Skeletal muscle cell (primary cell): ENCODE data around the gene PIP5KL1.

Source experiments
- DNase-seq: peaks from one replicate; pipeline ENCODE4 v3.0.0-alpha.2; 2010; ENCODE audit warnings: low read depth
- H3K4me3 ChIP-seq: 2 replicates; pipeline ENCODE4 v1.5.1; 2011; ENCODE audit warnings: low read depth, mild to moderate bottlenecking, control low read depth, low read length, moderate library complexity

PIP5KL1 gene

DNA sequence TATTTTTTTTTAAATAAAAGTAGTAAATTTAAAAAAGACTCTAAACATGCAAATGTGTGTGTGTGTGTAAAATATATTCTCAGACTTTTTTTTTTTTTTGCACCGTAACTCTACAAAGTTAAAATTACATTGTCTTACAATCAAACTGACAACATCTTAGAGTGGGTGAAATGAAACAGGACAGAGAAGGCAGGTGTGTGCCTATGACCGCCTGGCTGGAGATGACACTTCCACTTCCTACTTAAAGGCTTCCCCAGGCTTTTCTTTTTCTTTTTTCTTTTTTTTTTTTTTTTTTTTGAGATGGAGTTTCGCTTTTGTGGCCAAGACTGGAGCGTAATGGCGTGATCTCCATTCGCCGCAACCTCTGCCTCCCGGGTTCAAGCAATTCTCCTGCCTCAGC, 50.4 kb downstream of the PIP5KL1 start:
- no peak overlapping the region for H3K4me3 ChIP-seq
- no peak for DNase-seq

DNA sequence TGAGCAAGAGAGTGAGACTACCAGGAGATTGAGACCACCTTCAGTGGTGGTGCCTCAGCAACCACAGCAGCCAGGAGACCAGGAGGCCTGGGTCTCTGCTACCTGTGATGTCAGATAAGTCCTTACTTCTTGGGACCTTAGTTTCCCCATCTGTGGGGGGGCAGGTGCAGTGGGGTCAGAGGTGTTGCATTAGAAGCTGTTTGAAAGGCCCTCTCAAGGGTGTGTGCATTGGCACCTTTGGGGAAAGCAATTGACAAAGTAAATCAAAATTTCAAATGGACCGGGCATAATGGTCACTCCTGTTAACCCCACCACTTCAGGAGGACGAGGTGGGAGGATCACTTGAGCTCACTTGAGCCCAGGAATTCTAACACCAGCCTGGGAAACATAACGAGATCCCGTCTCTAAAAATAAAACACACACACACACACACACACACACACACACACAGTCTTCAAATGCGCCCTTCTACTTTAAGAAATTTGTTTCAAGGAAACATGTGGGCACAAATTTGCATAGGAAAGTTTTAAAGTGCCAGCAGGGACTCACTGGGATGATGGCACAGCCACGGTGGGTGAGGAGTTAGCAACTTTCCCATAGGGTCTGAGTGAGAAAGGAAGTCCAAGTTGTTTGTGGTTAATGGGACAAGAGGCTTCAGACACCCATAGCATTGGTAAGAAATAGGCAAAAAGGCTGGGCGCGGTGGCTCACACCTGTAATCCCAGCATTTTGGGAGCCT, 51.8 kb downstream of the PIP5KL1 start:
- DNase-seq, result no peak
- H3K4me3 ChIP-seq, result no peak overlapping the region

DNA sequence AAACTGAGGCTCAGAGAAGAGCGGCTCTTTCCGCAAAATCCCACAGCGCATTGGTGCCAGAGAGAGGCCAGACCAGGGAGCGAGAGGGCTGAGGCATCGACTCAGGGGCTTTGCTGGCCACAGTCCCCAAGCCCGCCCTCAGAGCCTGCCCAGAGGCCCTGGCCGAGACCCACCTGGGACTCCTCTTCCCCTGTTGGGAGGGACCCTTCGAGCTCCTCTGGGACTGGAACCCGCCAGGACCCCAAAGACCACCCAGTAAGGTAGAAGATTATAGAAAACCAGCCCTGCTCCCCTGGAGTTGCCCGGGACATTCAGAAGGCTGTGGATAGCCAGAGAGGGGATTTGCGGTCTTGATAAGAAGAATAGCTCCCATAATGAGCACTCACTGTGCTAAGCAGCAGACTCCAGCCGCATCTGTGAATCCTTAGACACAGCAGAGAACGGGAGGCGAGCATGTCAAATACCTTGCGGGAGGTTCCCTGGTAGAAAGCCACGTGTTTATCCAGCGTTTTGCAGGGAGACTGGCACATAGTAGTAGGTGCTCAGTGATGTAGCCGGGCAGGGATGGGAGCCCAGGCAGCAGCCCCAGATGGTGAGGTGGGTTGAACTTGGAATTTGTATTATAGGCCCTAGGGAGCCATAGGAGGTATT, 52.5 kb downstream of the PIP5KL1 start:
- DNase-seq, result no peak

DNA sequence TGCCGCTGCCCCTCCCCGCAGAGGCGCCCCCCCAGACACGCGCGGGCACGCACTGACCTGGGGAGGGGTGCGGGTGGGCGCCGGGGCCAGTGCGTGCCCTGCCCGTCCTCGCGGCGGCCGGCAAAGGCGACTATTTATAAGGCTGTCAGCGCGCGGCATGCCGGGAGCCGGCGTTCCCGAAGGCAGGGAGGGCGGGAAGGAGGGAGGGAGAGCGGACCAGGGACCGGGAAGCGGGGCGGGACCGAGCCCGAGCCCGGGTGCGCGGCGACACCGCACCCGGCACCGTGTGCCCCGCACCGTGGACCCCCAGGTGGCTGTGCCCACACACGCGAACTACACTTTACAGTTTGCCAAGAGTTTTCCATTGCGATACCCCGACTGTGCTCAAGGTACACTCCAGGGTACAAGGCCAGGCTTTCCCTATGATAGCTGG, 53.0 kb downstream of the PIP5KL1 start, which contains the start of gene AK1:
AK1 (minus strand) TSS at position 110 of the 433 bp plus-strand sequence. CDS start 3,058 bp downstream, outside the sequence.
- H3K4me3 ChIP-seq, result peak within 1 kb of the TSS; percentile 56
- no peak for DNase-seq

More for the DNA sequence above, 52.5 kb downstream of the PIP5KL1 start:
- peak overlapping the region; percentile 56 for H3K4me3 ChIP-seq

DNA sequence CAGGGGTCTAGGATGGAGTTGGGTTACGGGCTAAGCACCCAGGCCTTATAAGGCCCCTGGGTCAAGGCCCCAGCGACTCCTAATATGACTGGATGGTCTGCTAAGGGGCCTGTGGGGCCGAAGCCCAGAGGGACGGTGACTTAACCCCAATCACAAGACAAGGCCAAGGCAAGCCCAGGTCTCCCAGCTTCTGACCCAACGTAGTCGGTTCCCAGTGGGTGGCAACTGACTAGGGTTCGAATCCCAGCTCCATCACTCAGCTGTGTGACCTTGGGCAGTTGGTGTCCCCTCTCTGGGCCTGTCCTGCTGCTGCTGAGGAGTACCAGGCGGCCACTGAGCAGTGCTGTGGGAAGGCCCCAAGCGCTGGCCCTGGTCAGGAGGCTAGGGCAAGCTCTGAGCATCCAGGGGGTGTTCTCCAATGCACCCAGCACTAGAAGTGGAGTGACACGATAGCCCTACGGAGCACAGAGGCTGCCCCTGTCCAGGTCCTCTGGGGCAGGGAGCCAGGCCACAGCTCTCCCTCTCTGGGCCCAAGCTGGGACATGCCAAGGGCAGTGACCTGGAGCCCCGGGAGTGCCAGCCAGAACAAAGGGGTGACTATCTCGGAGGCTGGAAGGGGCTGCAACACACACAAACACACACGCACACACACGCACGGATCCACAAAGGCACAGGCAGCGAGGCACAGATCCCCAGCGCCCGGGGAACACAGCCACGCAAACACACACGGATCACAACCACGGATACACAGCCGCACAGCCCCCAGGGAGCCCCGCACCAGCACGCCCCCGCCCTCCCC, 53.6 kb downstream of the PIP5KL1 start:
- no peak for DNase-seq
- H3K4me3 ChIP-seq, result peak overlapping the region; percentile 56

DNA sequence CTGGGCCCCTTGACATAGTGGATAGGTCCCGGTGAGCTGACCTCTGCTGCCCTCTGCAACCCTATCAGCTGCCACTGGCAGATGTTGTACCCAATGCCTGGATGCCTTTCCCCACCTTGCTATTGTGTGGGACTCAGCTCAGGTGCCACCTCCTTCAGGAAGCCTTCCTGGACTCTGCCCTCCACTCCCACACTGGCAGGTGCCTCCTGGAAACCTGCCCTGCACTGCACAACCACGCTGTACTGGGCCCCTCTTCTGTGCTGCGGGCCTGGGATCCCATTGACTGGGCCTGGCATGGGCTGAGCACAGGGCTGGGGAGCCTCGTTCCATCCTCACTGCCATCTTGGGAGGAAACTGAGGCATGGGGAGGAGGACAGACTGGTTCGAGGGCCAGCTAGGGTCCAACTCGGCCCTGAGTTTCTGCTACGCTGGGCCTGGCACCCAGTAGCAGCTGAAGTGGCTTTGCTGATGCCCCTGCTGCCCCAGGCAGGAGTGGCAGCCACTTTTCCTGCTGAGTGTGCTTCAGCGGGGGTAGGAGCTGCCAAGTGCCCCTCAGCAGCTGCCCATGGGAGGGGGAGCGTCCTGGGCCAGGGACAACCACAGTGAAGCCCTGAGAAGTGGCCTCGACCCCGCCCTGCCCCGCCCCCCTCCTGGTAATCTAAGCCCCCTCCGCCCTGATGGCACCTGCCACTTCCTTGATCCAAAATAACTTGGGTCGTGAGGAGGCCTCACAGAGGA, 54.4 kb downstream of the PIP5KL1 start:
- peak overlapping the region; percentile 56 for H3K4me3 ChIP-seq
- DNase-seq, result no peak

DNA sequence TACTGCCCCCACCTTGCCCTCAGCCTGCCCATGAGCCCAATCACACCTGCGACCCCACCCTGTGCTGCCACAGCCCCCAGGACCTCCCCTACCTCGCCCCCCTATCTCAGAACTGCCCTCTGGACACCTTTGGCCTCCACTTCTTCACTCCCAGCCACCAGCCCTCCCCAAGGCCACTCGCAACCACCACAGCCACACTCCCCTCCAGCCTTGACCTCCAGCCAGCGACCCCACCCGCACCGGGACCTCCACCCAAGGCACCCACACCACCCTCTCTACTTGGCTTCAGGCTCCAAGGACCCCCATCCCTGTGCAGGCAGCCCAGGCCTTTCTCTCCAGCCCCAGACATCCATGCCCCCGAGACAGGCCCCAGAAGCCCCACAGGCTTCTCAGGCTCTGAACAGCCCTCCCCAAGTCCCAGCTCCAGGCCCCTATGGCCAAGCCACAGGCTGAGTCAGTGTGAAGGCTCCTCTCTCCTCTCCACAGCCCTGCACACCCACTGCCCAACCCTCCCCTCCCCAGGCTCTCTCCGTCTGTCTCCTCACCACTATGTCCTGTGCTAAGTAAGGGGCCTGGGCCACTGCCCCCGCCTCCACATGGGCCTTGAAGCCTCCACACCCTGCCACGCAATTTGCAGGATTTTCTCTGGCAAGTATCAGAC, 55.1 kb downstream of the PIP5KL1 start:
- peak overlapping the region; percentile 18 for H3K4me3 ChIP-seq
- peak; percentile 60 for DNase-seq

DNA sequence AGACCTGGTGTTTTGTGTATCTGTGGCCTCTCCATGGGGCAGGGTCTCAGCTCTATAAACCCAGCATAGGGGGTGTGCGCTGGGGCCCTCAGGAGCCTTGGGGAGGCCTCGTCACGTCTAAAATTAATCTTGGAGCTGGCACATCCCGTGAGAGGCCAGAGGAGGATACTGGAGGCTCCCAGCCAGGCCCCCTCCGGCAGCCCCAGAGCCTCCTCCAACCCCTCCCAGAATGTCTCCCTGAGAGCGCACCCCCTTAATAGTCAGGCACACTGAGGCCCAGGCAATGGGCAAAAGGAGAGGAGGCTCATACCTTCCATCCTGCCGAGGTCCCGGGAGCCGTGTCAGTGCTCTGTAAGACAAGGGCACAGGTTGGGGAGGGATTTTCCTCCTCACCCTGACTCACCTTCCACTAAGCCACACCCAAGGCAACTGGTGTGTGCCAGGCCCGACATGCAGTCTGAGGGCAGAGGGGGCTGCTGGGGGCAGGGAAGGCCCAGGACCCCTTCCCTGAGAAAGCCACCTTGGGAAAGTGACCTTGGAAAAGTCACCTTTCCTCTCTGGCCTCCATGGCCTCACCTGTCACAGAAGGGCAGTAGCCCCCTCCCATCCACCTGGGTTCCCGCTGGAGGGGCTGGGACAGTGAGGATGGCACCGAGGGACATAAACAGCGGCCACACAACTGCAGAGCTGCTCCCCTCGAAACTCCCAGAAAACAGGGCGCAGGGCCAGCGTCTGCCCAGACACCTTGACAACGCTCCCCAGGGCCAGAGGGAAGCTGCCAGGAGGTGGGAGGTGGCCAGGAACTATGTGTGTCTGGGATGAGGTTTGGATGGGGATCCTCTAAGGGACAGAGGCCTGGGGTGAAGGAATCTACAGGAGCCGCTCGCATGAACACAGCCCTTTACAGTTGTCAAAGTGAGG, 56.0 kb downstream of the PIP5KL1 start:
- H3K4me3 ChIP-seq, result no peak overlapping the region
- no peak for DNase-seq

DNA sequence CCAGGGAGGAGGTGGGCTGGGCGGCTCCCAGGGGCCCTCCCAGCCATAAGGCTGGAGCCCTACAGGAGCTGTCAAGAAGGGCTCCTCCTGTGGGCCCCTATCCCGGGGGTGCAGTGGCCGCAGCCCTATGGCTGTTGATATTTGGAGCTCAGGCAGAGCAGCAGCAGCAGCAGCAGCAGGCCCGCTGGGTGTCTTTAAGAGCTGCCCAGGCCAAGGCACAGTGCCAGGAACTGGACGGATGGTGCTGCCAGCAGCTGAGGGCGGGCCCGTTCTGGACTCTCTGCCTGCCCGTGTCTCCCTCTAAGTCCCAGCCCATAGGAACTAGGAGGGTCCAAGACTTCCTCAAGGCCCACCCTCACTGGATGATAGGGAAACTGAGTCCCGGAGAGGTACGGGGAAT, 56.7 kb downstream of the PIP5KL1 start:
- no peak overlapping the region for H3K4me3 ChIP-seq
- no peak for DNase-seq

DNA sequence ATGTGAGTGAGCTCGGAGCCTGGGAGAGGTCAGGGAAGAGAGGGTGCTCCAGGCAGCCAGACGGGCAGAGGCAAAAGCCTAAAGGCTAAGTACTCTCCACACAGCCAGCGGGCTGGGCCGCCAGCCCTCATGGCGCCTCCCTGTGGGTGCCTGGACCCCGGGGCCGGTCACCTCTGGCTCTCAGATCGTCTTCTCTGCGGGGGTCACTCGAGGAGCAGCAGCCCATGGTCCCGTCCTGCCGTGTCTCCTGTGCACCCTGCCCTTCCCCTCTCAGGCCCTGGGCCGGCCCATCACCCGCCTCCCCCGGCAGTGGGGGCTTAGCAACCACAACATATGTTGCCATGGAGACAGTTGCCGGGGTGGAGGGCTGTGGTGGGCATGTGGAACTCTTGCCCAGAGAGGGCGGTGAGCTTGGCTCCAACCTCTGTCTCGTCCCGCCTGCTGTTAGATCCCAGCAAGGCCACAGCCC, 57.3 kb downstream of the PIP5KL1 start:
- H3K4me3 ChIP-seq, result no peak overlapping the region
- DNase-seq, result no peak

DNA sequence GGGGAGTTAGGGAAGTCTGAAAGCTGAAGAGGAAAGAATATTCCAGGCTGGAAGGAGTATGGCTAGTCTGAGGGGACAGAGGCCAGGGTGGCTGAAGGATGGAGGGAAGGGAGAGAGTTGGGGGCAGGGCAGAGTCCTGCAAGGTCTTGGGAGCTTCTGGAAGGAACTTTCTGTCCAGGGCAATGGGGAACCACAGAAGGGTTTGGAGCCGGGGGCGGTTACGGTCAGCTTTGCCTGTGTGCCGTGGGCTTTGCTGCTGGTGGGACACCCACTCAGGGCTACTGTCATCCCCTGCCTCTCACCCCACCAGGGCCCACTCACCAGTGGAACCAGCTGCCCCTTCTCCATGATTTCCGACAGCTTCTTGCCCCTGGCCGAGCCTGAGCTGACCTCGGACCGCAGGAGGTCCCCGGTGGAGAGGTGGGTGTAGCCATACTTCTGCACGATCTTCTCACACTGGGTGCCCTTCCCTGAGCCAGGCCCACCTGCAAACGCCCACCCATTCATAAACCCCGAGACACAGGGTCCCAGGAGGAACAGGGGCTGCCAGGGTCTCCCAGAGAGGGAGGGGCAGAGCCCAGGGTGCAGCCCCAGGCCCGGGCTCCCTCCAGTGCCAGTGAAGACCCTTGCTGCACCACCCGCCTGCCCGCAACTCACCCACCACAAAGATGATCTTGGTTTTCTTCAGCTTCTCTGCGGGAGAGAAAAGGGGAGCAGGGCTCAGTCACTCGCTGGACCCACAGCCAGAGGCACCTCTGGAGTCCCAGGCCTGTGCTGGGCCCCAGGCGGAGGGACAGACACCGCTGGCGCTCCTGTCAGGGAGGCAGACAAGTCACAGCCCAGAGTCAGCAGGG, 58.0 kb downstream of the PIP5KL1 start:
- H3K4me3 ChIP-seq, result no peak overlapping the region
- DNase-seq, result no peak

DNA sequence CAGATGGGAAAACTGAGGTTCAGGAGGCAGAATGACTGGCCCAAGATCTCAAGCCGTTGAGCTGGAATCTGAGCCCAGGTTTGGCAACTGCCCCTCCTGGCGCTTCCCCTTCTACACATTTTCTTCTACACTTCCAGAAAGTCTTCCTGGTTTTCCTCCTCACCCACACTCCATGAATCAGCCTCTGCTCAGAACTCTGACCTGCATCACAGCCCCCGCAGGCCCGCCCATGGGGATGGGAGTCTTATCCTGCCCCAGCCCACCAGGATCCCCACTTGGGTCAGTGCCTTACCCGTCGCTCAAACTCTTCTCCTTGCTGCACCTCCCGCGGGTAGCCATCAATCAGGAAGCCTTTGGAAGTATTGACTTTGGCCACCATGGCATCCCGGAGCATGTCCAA, 59.0 kb downstream of the PIP5KL1 start:
- H3K4me3 ChIP-seq, result no peak overlapping the region
- DNase-seq, result no peak

DNA sequence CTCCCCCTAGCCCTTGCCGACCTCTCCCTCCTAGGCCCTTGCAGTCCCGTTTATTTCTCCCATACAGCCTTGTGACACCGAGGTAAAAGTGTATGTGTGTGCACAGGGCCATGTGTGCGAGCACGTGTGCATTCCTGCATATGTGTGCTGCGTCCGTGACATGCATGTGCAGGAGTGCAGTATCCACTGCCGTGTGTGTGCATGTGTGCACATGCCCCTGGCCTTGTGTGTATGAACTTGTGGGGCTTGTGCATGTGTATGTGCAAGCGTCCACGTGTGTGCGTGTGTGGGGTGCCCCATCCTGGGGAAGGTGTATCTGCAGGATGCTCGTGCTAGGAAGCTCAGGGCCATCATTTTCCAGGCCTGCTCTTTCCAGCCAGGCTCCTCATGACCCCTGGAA, 59.7 kb downstream of the PIP5KL1 start:
- no peak for DNase-seq
- H3K4me3 ChIP-seq, result no peak overlapping the region
